GM08714 (cell line): ENCODE measurements around the gene CCDC188.

Experiments used
- H3K4me3 ChIP-seq: fragments of 200-500 bp; sonication (Bioruptor generic); 2 replicates; pipeline ENCODE4 v1.5.1; 2014; ENCODE audit warnings: mild to moderate bottlenecking, low read length, inconsistent platforms
- ZNF274 ChIP-seq: IDR thresholded peaks from 2 replicates; pipeline ENCODE4 v1.6.1; 2012; ENCODE audit warnings: mild to moderate bottlenecking, low read depth, low read length

The CCDC188 gene

DNA sequence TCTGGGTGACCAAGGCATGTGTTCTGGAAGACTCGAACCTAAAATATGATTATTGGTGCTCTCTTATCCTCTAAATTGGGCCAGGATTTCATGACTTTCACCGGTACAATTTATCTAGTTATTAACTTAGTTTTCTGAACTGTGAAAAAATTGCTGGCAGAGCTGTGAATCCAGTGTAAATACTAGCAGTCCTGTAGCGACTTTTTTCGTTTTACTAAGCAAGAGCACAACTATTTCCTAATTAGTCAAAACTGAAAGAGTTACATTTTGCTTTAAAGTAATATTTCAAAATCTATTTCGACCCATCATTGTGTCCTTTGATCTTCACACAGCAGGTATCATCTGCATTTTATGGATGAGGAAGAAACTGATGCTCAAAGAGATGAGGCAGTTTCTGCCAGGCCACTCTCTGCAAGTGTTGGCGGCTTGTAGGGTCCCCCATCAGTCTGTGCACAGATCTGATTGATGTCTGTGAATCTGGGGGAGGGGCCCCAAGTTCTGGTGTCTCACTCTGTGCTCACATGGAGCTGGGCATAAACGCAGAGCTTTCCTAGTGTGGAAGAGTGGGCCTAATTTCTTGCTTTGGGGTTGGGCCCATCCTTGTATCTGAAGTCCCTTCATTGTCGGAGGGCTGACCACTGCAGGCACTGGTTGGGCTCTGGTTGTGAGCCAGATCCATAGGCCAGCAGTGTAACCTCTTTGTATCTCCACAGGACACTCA is 32.4 kb downstream of the CCDC188 start:
- peak overlapping the region; percentile 83 for H3K4me3 ChIP-seq
- no peak for TF ChIP-seq ZNF274

DNA sequence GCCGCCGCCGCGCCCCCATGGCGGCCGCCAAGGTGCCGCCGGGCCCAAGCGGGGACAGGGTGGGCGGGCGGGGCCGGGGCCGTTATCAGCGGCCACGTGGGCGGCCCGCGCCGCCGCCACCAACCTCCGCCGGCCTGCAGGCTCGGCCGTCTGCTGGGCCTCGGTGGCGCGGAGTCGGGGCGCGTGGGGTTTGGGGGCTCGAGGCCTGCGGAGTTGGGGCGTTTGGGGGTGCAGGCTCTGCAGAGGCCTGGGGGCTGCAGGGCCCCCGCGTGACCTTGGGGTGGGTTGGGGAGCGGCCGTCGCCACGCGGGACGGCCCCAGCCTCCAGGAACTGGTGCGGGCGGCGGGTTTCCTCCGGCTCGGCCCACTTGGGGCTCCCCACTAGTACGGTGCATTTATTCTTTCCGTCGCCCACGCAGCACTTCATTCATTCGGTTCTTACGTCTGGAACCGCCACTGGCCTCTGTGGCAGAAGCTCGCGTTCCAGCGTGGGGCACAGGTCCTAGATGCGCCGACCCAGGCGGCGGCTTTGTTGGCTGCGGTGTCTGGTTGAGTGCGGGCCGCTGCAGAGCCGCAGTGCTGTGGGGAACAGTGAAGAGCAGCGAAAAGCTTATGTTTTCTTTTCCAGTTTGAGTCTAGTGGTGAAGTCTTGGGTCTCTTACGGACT is 33.1 kb downstream of the CCDC188 start:
- no peak for TF ChIP-seq ZNF274
- peak overlapping the region; percentile 83 for H3K4me3 ChIP-seq

DNA sequence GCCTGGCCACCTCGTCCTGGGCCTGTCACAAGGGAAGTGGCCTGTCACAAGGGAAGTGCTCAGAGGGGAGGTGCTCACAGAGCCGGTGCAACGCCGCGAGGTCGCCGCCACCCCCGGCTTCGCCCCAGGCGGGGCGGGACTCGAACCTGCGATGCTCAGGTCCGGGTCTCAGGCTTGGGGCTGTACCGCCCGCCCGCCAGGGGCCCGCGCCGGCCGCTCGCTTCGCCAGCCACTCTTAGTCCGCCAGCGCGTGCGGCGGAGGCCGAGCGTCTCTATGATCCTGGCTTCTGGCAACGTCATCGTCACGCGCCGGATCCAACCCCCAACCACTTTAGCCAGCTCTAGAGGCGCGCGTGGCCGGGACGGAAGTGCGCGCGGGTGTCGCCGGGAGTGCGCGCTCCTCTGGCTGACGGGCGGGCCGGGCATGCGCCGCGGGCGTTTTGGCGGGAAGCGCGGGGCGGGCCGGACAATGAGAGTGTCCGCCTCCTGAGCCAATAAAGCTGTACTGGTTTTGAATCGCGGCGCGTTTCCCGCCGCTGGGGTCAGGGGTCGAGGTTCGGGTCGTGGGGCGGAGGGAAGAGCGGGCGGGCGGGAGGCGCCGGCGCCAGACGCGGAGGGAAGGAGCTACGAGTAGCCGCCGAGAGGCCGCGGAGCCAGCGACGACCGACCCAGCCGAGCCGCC is 33.8 kb downstream of the CCDC188 start, which contains the start of gene TRMT2A:
Gene TRMT2A, minus strand, starts transcription at position 276 of the 682 bp plus-strand sequence. CDS start 320 bp downstream, outside the sequence.
- no peak for TF ChIP-seq ZNF274
- peak within 1 kb of the TSS; percentile 89 for H3K4me3 ChIP-seq

DNA sequence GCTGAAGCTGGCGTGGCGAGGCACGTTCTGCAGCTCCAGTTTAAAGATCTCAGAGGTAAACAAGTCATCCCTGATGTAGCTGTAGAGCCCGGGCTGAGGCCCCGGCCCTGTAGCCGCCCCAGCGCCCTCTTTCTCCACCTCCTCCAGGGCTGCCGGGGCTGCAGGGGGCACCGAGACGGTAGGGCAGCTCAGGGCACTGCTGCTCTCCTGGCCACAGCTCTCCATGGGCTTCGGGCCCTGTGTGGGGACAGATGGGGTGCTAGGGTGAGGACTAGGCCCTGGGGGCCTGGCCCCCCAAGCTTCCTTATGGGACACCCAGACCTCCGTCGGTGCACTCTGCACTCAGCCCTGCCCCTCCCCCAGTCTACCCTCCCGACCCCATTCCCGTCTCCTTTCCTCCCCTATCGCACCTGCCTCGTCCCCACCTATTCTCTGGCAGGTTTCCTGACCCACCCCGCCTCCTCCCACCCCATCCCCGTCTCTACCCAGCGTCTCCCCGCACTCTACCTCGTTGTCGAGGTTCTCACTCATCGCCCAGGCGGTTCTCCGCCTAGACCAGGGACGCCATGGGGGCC is 34.4 kb downstream of the CCDC188 start:
- no peak for TF ChIP-seq ZNF274
- peak overlapping the region; percentile 89 for H3K4me3 ChIP-seq

GRCh38 chr22:20115691-20116375 is 35.0 kb downstream of the CCDC188 start, which contains the start of gene RANBP1:
Gene RANBP1 (plus strand): TSS chr22:20116104. CDS start chr22:20116185, 81 bp downstream.
- peak within 1 kb of the TSS; percentile 89 for H3K4me3 ChIP-seq
- no peak for TF ChIP-seq ZNF274

DNA sequence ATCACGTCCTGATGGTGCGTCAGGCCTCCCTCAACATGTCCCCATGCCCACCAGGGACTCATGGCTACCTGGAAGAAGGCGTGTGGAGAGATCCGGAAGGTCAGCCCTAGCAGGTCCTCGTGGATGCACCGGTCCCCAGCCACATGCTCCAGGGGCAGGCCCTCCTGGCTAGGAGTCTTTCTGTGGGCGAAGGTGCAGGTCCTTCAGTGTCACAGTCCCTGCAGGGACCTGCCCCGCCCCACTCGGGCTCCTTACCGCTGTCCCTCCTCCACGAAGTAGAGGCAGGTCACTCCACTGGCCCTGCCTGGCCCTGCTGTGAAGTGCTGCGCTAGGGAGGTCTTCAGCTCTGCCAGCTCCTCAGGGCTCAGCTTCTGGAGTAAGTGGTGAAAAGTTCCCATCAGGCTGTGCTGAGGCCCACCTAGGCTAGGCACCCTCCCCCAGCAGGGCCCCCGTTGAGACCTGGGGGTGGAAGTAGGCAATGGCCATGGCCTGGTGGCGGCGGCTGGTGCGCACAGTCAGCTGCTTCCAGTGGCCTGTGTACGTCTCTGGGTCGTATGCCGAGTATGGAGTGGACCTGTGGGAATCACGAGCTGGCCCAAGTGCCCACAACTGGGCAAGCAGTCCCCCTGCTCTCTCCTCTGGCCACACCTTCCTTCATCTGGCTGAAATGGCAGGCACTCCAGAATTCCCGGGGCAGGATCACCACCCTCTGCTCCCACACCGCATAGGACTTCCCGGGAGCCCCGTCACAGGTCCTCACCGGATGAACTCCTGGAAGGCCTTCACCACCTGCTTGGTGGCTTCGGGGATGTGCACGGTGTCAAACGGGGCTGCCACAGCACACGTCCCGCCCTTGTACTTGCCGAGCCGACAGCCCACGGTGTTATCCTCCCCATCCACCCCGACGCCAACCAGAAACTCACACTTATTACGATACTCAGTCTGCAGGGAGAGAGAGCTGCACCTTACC is 36.1 kb downstream of the CCDC188 start:
- no peak overlapping the region for H3K4me3 ChIP-seq
- TF ChIP-seq ZNF274 = no peak

DNA sequence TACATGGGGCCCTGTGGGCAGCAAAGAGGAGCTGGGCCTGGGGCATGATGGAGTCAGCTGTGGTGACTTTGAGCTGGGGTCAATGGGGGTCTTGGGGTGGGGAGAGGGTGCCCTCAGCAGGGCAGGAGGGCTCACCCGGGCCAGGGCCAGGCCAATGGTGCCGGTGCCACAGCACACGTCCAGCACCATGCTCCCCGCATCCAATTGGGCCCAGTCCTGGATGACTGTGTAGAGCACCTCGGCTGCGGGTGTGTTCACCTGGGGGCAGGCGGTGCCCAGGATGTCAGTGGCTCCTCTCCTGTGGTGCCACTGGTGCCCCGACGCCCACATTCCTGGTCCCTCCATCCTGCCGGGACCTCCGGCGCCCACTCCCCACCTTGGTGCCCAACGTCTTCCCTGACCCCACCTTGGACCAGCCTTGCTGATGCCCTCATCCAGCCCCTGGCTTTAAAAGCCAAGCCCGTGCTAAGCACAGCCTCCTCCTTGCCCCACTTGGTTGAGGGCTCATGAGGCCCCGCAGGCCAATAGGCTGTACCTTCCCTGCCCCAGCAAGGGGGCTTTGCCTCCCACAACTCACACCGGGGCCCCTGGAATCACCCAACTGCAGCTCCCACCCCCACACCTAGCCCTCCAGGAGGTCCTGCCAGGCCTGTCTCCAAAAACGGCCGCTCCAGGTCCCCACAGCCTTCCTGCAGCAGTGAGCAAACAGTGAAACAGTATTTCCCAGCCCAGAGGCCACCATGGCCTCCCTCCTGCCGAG is 37.1 kb downstream of the CCDC188 start:
- TF ChIP-seq ZNF274 = no peak
- H3K4me3 ChIP-seq = no peak overlapping the region

- H3K4me3 ChIP-seq = no peak overlapping the region
- TF ChIP-seq ZNF274 = no peak
Observed at GRCh38 chr22:20112623-20113511, 38.0 kb downstream of the CCDC188 start.

GRCh38 chr22:20111689-20112622 is 38.9 kb downstream of the CCDC188 start:
- H3K4me3 ChIP-seq = no peak overlapping the region
- TF ChIP-seq ZNF274 = no peak

DNA sequence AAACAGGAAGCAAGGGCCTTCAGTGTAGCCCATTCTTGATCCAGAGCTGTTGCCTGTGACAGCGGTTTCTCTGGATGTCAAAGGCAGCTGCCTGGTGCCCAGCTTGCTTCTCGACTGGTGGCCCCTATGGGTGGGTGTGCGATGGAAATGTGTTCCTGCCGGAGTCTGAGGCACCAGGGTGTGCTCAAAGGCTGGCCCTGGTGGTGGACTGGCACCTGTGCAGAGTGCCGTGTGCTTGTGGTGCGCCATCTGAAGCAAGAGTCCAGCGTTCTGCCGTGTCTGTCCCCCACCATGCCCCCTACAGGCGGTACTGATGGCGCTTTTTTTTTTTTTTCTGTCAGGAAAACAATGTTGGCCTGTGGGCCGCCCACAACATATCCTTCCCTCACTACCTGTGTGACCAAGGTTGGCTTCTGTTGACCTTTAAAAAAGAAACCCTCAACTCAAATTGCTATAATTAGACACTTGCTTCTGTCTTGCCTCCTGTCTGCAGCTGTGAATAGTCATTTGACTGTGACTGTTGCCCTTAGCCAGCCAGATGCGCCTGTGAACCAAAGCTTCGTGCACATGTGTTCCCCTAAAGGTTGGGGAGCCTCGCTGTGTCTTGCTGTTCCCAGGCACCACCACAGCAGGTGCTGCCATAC is 39.7 kb downstream of the CCDC188 start:
- TF ChIP-seq ZNF274 = no peak
- no peak overlapping the region for H3K4me3 ChIP-seq
